GM12891 (cell line): Measurements from ENCODE around the gene NINJ1. TPM values are rescaled to one million over a fixed set of nuclear protein-coding genes. Genes with fewer than 3 reads are reported as not detected.

Experiments used
- DNase-seq: peaks from one replicate; pipeline ENCODE4 v3.0.0; 2011; ENCODE audit warnings: low spot score; ENCODE audit not compliant: insufficient read length
- FAIRE-seq: peaks from 2 replicates; lab custom pipeline; 2011; peaks lifted over from hg19 to GRCh38; lab: Jason Lieb, UNC
- PAX5 ChIP-seq: IDR thresholded peaks from 2 replicates; pipeline ENCODE4 v1.6.1; 2011; ENCODE audit warnings: low read length, moderate library complexity, mild to moderate bottlenecking; ENCODE audit not compliant: insufficient read depth, severe bottlenecking
- POLR2A ChIP-seq: IDR thresholded peaks from 2 replicates; pipeline ENCODE4 v1.6.1; 2011; ENCODE audit warnings: low read depth, low read length, control low read depth
- POLR2AphosphoS5 ChIP-seq: IDR thresholded peaks from 2 replicates; pipeline ENCODE4 v1.6.1; 2011; ENCODE audit warnings: low read depth, low read length, control low read depth
- POU2F2 ChIP-seq: IDR thresholded peaks from 2 replicates; pipeline ENCODE4 v1.6.1; 2011; ENCODE audit warnings: low read depth, mild to moderate bottlenecking, control low read depth, low read length, moderate library complexity
- SPI1 ChIP-seq: IDR thresholded peaks from 2 replicates; pipeline ENCODE4 v1.6.1; 2011; ENCODE audit warnings: low read depth, low read length, control low read depth
- TAF1 ChIP-seq: IDR thresholded peaks from 2 replicates; pipeline ENCODE4 v1.6.1; 2011; ENCODE audit warnings: low read depth, low read length, control low read depth
- polyA plus RNA-seq: library from polyadenylated mRNA; unstranded; fragments of >200 nt; gene quantifications from one replicate; pipeline ENCODE4 v1.2.1, GENCODE V29; 2012; ENCODE audit warnings: low read depth, missing spikeins, inconsistent platforms; ENCODE audit not compliant: missing spikeins

NINJ1 gene, protein sequence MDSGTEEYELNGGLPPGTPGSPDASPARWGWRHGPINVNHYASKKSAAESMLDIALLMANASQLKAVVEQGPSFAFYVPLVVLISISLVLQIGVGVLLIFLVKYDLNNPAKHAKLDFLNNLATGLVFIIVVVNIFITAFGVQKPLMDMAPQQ
- polyA plus RNA-seq = 26.6 TPM

DNA sequence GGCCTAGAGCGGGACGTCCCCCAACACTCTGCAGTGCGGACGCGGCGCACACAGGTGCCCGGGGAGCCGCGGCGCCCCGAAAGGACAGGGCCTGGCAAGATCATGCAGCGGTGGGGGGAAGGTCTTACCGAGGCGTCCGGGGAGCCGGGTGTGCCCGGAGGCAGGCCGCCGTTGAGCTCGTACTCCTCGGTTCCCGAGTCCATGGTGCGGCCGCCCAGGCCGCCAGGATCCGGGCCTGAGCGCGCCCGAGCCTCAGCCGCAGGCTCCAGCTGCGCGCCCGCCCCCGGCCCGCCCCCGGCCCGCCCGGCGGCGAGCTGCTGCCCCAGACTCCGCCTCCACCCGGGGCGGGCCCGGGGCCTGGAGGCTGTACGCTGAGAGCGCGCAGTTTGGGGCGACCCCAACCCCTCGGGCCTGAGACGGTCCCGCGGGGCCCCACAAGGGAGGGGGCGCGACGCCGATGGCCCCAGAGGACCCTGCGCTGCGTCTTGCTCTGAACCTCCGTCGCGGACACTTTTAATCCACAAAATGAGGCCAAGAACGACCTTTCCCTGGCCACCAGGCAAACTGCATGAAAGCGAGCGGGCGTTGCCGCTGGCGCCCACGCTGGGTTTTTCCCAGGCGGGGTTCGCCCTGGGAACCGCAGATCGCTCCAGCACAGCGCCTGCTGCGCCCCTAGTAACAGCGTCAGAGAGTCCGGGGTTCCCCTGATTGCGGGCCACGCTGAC is at the start of gene NINJ1:
Gene NINJ1, minus strand, starts transcription at position 237 of the 725 bp plus-strand sequence. Its CDS starts 34 bp downstream, at position 203.
- DNase-seq = peak; percentile 96
- TF ChIP-seq PAX5 = no peak
- TF ChIP-seq POLR2A = peak; percentile 77
- TF ChIP-seq POLR2AphosphoS5 = peak; percentile 63
- peak; percentile 60; the same call in 1 of the 2 replicates for TF ChIP-seq POU2F2
- TF ChIP-seq SPI1 = no peak
- peak; percentile 12; the same call in 1 of the 2 replicates for TF ChIP-seq TAF1
- FAIRE-seq = peak; percentile 82

GRCh38 chr9:93183131-93183662 is 49.1 kb upstream of the NINJ1 start:
- FAIRE-seq = no peak
- TF ChIP-seq POLR2AphosphoS5 (no peak), TAF1 (no peak), PAX5 (no peak), POLR2A (no peak), POU2F2 (no peak), SPI1 (no peak)
- no peak for DNase-seq

GRCh38 chr9:93182572-93182971 is 48.5 kb upstream of the NINJ1 start:
- FAIRE-seq (no peak), DNase-seq (no peak)
- no peak for TF ChIP-seq POLR2AphosphoS5
- no peak for TF ChIP-seq POLR2A

- TF ChIP-seq PAX5 (no peak), POLR2A (no peak), SPI1 (no peak), TAF1 (no peak), POU2F2 (no peak), POLR2AphosphoS5 (no peak)
- DNase-seq (no peak), FAIRE-seq (no peak)
Measured at GRCh38 chr9:93181672-93182435, 47.8 kb upstream of the NINJ1 start.

DNA sequence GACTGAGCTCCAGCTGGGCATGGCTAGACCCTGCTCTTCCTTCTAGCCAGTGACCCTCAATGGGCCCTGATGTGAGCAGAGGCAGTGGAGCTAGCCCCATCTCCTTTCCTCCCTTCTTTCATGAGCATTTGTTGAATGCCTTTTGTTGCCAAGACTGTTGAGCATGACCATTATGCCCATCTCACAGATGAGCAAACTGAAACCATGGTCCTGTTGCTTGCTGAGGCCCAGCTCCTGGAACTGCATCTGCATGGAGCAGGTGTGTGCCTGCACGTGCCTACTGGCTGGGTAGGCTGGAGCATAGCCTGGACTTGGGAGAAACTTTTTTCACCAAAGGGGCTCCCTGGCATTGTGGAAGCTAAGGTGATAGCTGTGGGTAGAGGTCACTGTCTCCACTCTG is 46.9 kb upstream of the NINJ1 start:
- TF ChIP-seq POLR2AphosphoS5 = no peak
- no peak for TF ChIP-seq TAF1
- no peak for TF ChIP-seq POLR2A
- TF ChIP-seq POU2F2 = no peak
- TF ChIP-seq SPI1 = no peak
- TF ChIP-seq PAX5 = no peak
- DNase-seq = no peak
- no peak for FAIRE-seq

GRCh38 chr9:93178851-93179786 is 45.1 kb upstream of the NINJ1 start:
- no peak for TF ChIP-seq TAF1
- FAIRE-seq = no peak
- DNase-seq = no peak

- no peak for DNase-seq
Measured at GRCh38 chr9:93177676-93178075, 43.6 kb upstream of the NINJ1 start.

DNA sequence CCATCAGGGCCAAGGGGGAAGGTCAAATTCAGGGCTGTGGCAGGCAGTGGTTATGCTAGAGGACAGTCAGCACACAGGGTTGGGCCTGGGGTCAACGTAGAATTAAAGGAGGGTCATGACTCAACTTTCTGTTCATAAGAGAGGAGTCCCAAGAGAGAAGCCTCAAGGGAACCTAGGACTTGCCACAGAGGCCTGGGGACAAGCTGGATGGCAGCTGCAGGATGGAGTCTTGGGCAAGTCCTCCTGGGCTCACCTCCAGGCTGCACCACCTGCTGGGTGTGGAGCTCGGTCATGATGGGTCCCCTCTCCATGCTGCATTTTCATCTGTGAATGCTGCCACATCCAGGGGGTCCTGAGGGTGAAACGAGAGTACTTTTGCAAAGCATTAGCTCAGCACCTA is 40.9 kb upstream of the NINJ1 start:
- DNase-seq = no peak
- TF ChIP-seq SPI1 (no peak), PAX5 (no peak), POLR2AphosphoS5 (no peak), POU2F2 (no peak), POLR2A (no peak), TAF1 (no peak)
- no peak for FAIRE-seq

More at GRCh38 chr9:93177676-93178075, 43.6 kb upstream of the NINJ1 start:
- FAIRE-seq = no peak
- TF ChIP-seq TAF1 (no peak), PAX5 (no peak), SPI1 (no peak), POU2F2 (no peak), POLR2AphosphoS5 (no peak), POLR2A (no peak)

DNA sequence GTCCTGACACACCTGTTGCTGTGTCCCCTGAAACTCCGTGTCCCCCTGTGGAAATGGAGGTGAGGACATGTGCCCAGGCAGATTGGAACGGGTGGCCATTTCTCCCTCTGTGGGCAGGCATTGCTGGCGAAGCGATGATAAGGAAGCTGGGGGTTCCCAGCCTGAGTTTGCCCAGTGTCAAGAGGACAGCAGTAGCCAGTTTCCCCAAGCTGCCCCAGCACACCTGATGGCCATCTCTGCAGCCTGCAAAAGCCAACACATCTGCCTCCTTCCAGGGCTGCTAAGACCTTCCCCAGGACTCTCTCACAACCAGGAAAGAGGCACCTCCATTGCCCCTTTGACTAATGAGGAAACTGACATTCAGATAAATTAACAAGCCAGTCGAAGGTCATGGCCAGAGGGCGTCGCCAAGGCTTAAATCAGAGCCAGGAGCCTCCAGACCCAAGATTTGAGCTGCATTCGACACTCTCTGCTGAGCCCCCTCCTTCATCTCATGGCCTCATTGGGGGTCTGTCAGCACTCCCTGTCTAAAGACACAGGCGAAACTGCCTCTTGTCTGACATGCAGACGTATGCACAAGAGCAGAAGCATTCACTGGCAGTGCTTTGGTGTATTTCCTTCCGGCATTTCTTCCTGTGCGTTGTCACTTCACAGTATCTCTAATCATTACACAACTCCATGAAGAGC is 39.5 kb upstream of the NINJ1 start:
- TF ChIP-seq PAX5 (no peak), POLR2AphosphoS5 (no peak), SPI1 (no peak), POU2F2 (no peak), TAF1 (no peak), POLR2A (no peak)
- DNase-seq = no peak
- FAIRE-seq = no peak
